Neuron (in vitro differentiated cells): ENCODE data around the gene VPREB3.

ENCODE experiments used
- H2AFZ ChIP-seq: one replicate; pipeline ENCODE4 v1.6.1; 2013; ENCODE audit warnings: low read depth, mild to moderate bottlenecking, inconsistent platforms, low read length, moderate library complexity
- H3K27me3 ChIP-seq: one replicate; pipeline ENCODE4 v1.6.1; 2013; ENCODE audit warnings: low read length; ENCODE audit not compliant: insufficient read depth
- H3K36me3 ChIP-seq: one replicate; pipeline ENCODE4 v1.6.1; 2013; ENCODE audit warnings: low read length; ENCODE audit not compliant: insufficient read depth
- H3K4me1 ChIP-seq: one replicate; pipeline ENCODE4 v1.6.1; 2013; ENCODE audit warnings: low read length; ENCODE audit not compliant: insufficient read depth
- H3K4me3 ChIP-seq: 2 replicates; pipeline ENCODE4 v1.5.1; 2013; ENCODE audit warnings: mild to moderate bottlenecking, low read length, moderate library complexity
- H3K9me3 ChIP-seq: one replicate; pipeline ENCODE4 v1.6.1; 2013; ENCODE audit warnings: low read length

The VPREB3 gene

GRCh38 chr22:23754220-23754919 is at the start of gene VPREB3:
Gene VPREB3 (minus strand): TSS chr22:23754425. CDS start chr22:23754363, 62 bp downstream.
- Histone ChIP-seq H3K4me1 (peaks cover 14% of the 10 kb centered on the region), H3K36me3 (no peaks in the 10 kb centered on the region), H3K27me3 (no peaks in the 10 kb centered on the region), H3K4me3 (no peak within 1 kb of the TSS), H3K9me3 (no peaks in the 10 kb centered on the region), H2AFZ (no peak within 1 kb of the TSS)

- no peaks in the 10 kb centered on the region for H3K27me3 ChIP-seq
- H2AFZ ChIP-seq, result no peak overlapping the region
- H3K4me3 ChIP-seq, result no peak overlapping the region
- no peaks in the 10 kb centered on the region for H3K9me3 ChIP-seq
- H3K4me1 ChIP-seq, result no peaks in the 10 kb centered on the region
- H3K36me3 ChIP-seq, result peaks cover 77% of the 10 kb centered on the region
Measured at GRCh38 chr22:23803001-23803819, 49.0 kb upstream of the VPREB3 start.

GRCh38 chr22:23801886-23802377 is 47.7 kb upstream of the VPREB3 start:
- no peaks in the 10 kb centered on the region for H3K9me3 ChIP-seq
- H3K4me3 ChIP-seq, result no peak overlapping the region
- no peak overlapping the region for H2AFZ ChIP-seq
- no peaks in the 10 kb centered on the region for H3K4me1 ChIP-seq
- peaks cover 80% of the 10 kb centered on the region for H3K36me3 ChIP-seq
- H3K27me3 ChIP-seq, result no peaks in the 10 kb centered on the region

- no peaks in the 10 kb centered on the region for H3K4me1 ChIP-seq
- peaks cover 78% of the 10 kb centered on the region for H3K36me3 ChIP-seq
- H3K9me3 ChIP-seq, result no peaks in the 10 kb centered on the region
- no peaks in the 10 kb centered on the region for H3K27me3 ChIP-seq
- H3K4me3 ChIP-seq, result no peak overlapping the region
- H2AFZ ChIP-seq, result no peak overlapping the region
Measured at GRCh38 chr22:23801238-23801821, 47.1 kb upstream of the VPREB3 start.

- H3K9me3 ChIP-seq, result no peaks in the 10 kb centered on the region
- H3K36me3 ChIP-seq, result peaks cover 76% of the 10 kb centered on the region
- no peak overlapping the region for H3K4me3 ChIP-seq
- no peaks in the 10 kb centered on the region for H3K27me3 ChIP-seq
- H3K4me1 ChIP-seq, result no peaks in the 10 kb centered on the region
- H2AFZ ChIP-seq, result no peak overlapping the region
Measured at GRCh38 chr22:23800297-23801237, 46.3 kb upstream of the VPREB3 start.

- Histone ChIP-seq H3K36me3 (peaks cover 76% of the 10 kb centered on the region), H2AFZ (no peak overlapping the region), H3K4me1 (no peaks in the 10 kb centered on the region), H3K27me3 (no peaks in the 10 kb centered on the region), H3K4me3 (no peak overlapping the region), H3K9me3 (no peaks in the 10 kb centered on the region)
Measured at GRCh38 chr22:23796461-23796860, 42.2 kb upstream of the VPREB3 start.

GRCh38 chr22:23793326-23793725 is 39.1 kb upstream of the VPREB3 start:
- no peaks in the 10 kb centered on the region for H3K9me3 ChIP-seq
- peaks cover 59% of the 10 kb centered on the region for H3K36me3 ChIP-seq
- H2AFZ ChIP-seq, result no peak overlapping the region
- no peak overlapping the region for H3K4me3 ChIP-seq
- no peaks in the 10 kb centered on the region for H3K27me3 ChIP-seq
- no peaks in the 10 kb centered on the region for H3K4me1 ChIP-seq

- H3K4me3 ChIP-seq, result no peak overlapping the region
- no peaks in the 10 kb centered on the region for H3K9me3 ChIP-seq
- peaks cover 9% of the 10 kb centered on the region for H3K4me1 ChIP-seq
- no peak overlapping the region for H2AFZ ChIP-seq
- no peaks in the 10 kb centered on the region for H3K27me3 ChIP-seq
- peaks cover 51% of the 10 kb centered on the region for H3K36me3 ChIP-seq
Measured at GRCh38 chr22:23791738-23792645, 37.8 kb upstream of the VPREB3 start.

GRCh38 chr22:23790819-23791737 is 36.9 kb upstream of the VPREB3 start:
- no peaks in the 10 kb centered on the region for H3K27me3 ChIP-seq
- H3K4me1 ChIP-seq, result peaks cover 14% of the 10 kb centered on the region
- no peak overlapping the region for H2AFZ ChIP-seq
- no peak overlapping the region for H3K4me3 ChIP-seq
- no peaks in the 10 kb centered on the region for H3K9me3 ChIP-seq
- H3K36me3 ChIP-seq, result peaks cover 45% of the 10 kb centered on the region

- H3K4me1 ChIP-seq, result peaks cover 14% of the 10 kb centered on the region
- H3K9me3 ChIP-seq, result no peaks in the 10 kb centered on the region
- H3K36me3 ChIP-seq, result peaks cover 37% of the 10 kb centered on the region
- H2AFZ ChIP-seq, result no peak overlapping the region
- no peak overlapping the region for H3K4me3 ChIP-seq
- H3K27me3 ChIP-seq, result no peaks in the 10 kb centered on the region
Measured at GRCh38 chr22:23789638-23790037, 35.4 kb upstream of the VPREB3 start.

- H3K36me3 ChIP-seq, result peaks cover 31% of the 10 kb centered on the region
- no peaks in the 10 kb centered on the region for H3K27me3 ChIP-seq
- H2AFZ ChIP-seq, result no peak overlapping the region
- H3K9me3 ChIP-seq, result no peaks in the 10 kb centered on the region
- H3K4me3 ChIP-seq, result no peak overlapping the region
- H3K4me1 ChIP-seq, result peaks cover 14% of the 10 kb centered on the region
Measured at GRCh38 chr22:23789121-23789520, 34.9 kb upstream of the VPREB3 start.
